Hepatocyte (in vitro differentiated cells): Measurements from ENCODE around the gene FGF23. TPM values are rescaled to one million over a fixed set of nuclear protein-coding genes. Genes with fewer than 3 reads are reported as not detected.

ENCODE experiments used
- DNase-seq: peaks from one replicate; pipeline ENCODE4 v3.0.0-alpha.2; 2016; ENCODE audit warnings: low spot score
- H2AFZ ChIP-seq: fragments of 200-600 bp; sonication (generic); 2 replicates; pipeline ENCODE4 v1.6.0; 2016; ENCODE audit warnings: antibody characterized with exemption, mild to moderate bottlenecking
- H3K27ac ChIP-seq: fragments of 200-600 bp; sonication (generic); 2 replicates; pipeline ENCODE4 v1.5.1; 2016; ENCODE audit warnings: mild to moderate bottlenecking
- H3K27me3 ChIP-seq: fragments of 200-600 bp; sonication (generic); 2 replicates; pipeline ENCODE4 v1.6.1; 2016
- H3K36me3 ChIP-seq: fragments of 200-600 bp; sonication (generic); replicated peaks from 2 replicates; pipeline ENCODE4 v1.5.1; 2016; ENCODE audit warnings: low read depth; ENCODE audit not compliant: insufficient read depth
- H3K4me1 ChIP-seq: fragments of 200-600 bp; sonication (generic); 2 replicates; pipeline ENCODE4 v1.5.1; 2016; ENCODE audit warnings: mild to moderate bottlenecking, moderate library complexity; ENCODE audit not compliant: insufficient read depth
- H3K4me2 ChIP-seq: fragments of 200-600 bp; sonication (generic); 2 replicates; pipeline ENCODE4 v1.6.0; 2016
- H3K4me3 ChIP-seq: fragments of 200-600 bp; sonication (generic); 2 replicates; pipeline ENCODE4 v1.5.1; 2016; ENCODE audit warnings: mild to moderate bottlenecking
- H3K79me2 ChIP-seq: fragments of 200-600 bp; sonication (generic); 2 replicates; pipeline ENCODE4 v1.6.0; 2017; ENCODE audit warnings: mild to moderate bottlenecking
- H3K9me2 ChIP-seq: fragments of 200-600 bp; sonication (generic); replicated peaks from 2 replicates; pipeline ENCODE4 v1.6.0; 2017; ENCODE audit warnings: mild to moderate bottlenecking; ENCODE audit not compliant: insufficient read depth
- H3K9me3 ChIP-seq: fragments of 200-600 bp; sonication (generic); 2 replicates; pipeline ENCODE4 v1.5.1; 2016; ENCODE audit warnings: low read depth, mild to moderate bottlenecking
- H4K20me1 ChIP-seq: fragments of 200-600 bp; sonication (generic); 2 replicates; pipeline ENCODE4 v1.6.0; 2016; ENCODE audit warnings: mild to moderate bottlenecking; ENCODE audit not compliant: insufficient read depth, poor library complexity, severe bottlenecking
- CTCF ChIP-seq: fragments of 200-600 bp; sonication (generic); IDR thresholded peaks from 2 replicates; pipeline ENCODE4 v1.5.1; 2016; ENCODE audit warnings: antibody characterized with exemption, mild to moderate bottlenecking; ENCODE audit not compliant: poor library complexity
- EZH2 ChIP-seq: fragments of 200-600 bp; sonication (generic); IDR thresholded peaks from 2 replicates; pipeline ENCODE4 v1.6.1; 2016; ENCODE audit warnings: antibody characterized with exemption, mild to moderate bottlenecking, borderline replicate concordance
- EZH2phosphoT487 ChIP-seq: fragments of 200-600 bp; sonication (generic); IDR thresholded peaks from one replicate; pipeline ENCODE4 v1.6.1; 2018; ENCODE audit warnings: antibody characterized with exemption, mild to moderate bottlenecking, low read depth, moderate library complexity; ENCODE audit not compliant: unreplicated experiment, severe bottlenecking
- WGBS: methylation state at CpG from one replicate; pipeline ENCODE4 v1.1.6; 2016; ENCODE audit warnings: low lambda C conversion rate; ENCODE audit errors: missing lambda C conversion rate; 5-methylcytosine and 5-hydroxymethylcytosine counted together
- polyA plus RNA-seq: library from polyadenylated mRNA; unstranded; fragments of >200 nt; fragmentation: Nextera tagmentation; extraction: Ambion mirVana; gene quantifications from 2 replicates; pipeline ENCODE4 v1.2.1, GENCODE V29; 2016
- total RNA-seq: library from RNA; depleted of rRNA; stranded (reverse); fragments of >200 nt; gene quantifications from 2 replicates; pipeline ENCODE4 v1.2.3, GENCODE V29; 2014

FGF23 gene
- total RNA-seq (2.6 and 3.1 TPM in 2 replicates), polyA plus RNA-seq (0.46 and 1.8 TPM in 2 replicates)

GRCh38 chr12:4379405-4379804 lies at the start of gene FGF23:
TSS of gene FGF23 (minus strand) at chr12:4379712. CDS start at chr12:4379582, 130 bp downstream.
- H3K9me2 ChIP-seq: no peaks in the 10 kb centered on the region
- H3K4me1 ChIP-seq: no peaks in the 10 kb centered on the region
- H3K36me3 ChIP-seq: no peaks in the 10 kb centered on the region
- no peaks in the 10 kb centered on the region for H3K9me3 ChIP-seq
- no peaks in the 10 kb centered on the region for H3K79me2 ChIP-seq
- no peak within 1 kb of the TSS for H3K4me3 ChIP-seq
- peak within 1 kb of the TSS; percentile 66 for H3K4me2 ChIP-seq
- H3K27me3 ChIP-seq: no peaks in the 10 kb centered on the region
- H4K20me1 ChIP-seq: no peaks in the 10 kb centered on the region
- peak; percentile 58 for DNase-seq
- WGBS: 17% methylated on average over 7 of the region's 7 CpGs
- TF ChIP-seq EZH2phosphoT487: no peak
- no peak for TF ChIP-seq CTCF
- no peak for TF ChIP-seq EZH2
- peak within 1 kb of the TSS; percentile 49 for H2AFZ ChIP-seq
- H3K27ac ChIP-seq: peak within 1 kb of the TSS; percentile 86

- no peaks in the 10 kb centered on the region for H3K4me1 ChIP-seq
- no peaks in the 10 kb centered on the region for H3K27me3 ChIP-seq
- no peaks in the 10 kb centered on the region for H3K36me3 ChIP-seq
- H3K4me2 ChIP-seq: no peak overlapping the region
- H3K9me2 ChIP-seq: no peaks in the 10 kb centered on the region
- no peaks in the 10 kb centered on the region for H3K79me2 ChIP-seq
- DNase-seq: no peak
- no peak overlapping the region for H3K27ac ChIP-seq
- TF ChIP-seq EZH2 (no peak), CTCF (no peak), EZH2phosphoT487 (no peak)
- no peak overlapping the region for H3K4me3 ChIP-seq
- 63% methylated on average over 6 of the region's 6 CpGs for whole genome bisulfite sequencing
- H2AFZ ChIP-seq: no peak overlapping the region
- no peaks in the 10 kb centered on the region for H4K20me1 ChIP-seq
- no peaks in the 10 kb centered on the region for H3K9me3 ChIP-seq
Measured at GRCh38 chr12:4424422-4424821, 44.9 kb upstream of the FGF23 start.

DNA sequence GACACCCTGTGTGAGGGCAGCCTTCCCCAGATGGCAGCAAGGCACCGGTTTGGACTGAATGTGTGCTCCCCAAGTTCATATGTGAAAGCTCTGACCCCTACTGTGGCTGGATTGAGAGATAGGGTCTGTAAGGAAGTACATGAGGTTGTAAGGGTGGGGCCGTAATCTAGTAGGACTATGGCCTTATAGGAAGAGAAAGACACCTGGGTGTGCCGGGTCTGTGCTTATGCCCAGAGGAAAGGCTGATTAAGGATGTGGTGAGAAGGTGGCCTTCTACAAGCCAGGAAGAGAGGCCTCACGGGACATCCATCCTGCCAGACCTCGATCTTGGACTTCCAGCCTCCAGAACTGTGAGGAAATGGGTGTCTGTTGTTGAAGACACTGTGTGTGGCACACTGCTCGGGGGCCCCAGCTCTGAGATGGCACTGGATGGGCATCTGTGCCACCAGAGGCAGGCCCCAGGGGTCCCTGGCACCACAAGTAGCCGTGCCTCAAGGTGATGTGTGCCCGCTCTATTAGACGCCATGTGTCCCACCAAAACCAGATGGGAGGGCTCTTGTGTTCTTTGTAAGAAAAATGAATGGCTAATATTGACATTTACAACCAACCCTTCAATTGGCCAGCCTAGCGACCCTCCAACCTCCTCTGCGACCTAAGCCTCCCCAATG lies 44.1 kb upstream of the FGF23 start:
- H3K4me1 ChIP-seq: no peaks in the 10 kb centered on the region
- H3K4me2 ChIP-seq: no peak overlapping the region
- no peaks in the 10 kb centered on the region for H3K9me3 ChIP-seq
- no peaks in the 10 kb centered on the region for H3K79me2 ChIP-seq
- no peaks in the 10 kb centered on the region for H3K27me3 ChIP-seq
- TF ChIP-seq EZH2phosphoT487: no peak
- no peak for TF ChIP-seq EZH2
- no peak for TF ChIP-seq CTCF
- no peak overlapping the region for H2AFZ ChIP-seq
- no peak for DNase-seq
- H3K4me3 ChIP-seq: no peak overlapping the region
- no peaks in the 10 kb centered on the region for H3K36me3 ChIP-seq
- no peaks in the 10 kb centered on the region for H3K9me2 ChIP-seq
- 93% methylated on average over 11 of the region's 11 CpGs for WGBS
- H4K20me1 ChIP-seq: no peaks in the 10 kb centered on the region
- no peak overlapping the region for H3K27ac ChIP-seq
